ENCODE results near the gene PSMD6.

The PSMD6 gene

GRCh38 chr3:64023187-64023860 lies at the start of gene PSMD6:
TSS of gene PSMD6 (minus strand) at chr3:64023494. CDS start at chr3:64023419, 75 bp downstream.
- in situ Hi-C loops (cut with HindIII; ENCODE audit: low sequenced_read_pairs): no loop called here
- DNase-seq (ENCODE audit: low read depth, low spot score): peak; percentile 81
- TF ChIP-seq CTCF (IDR thresholded peaks at IDR 0.05; ENCODE audit: low read depth, low read length): peak; percentile 96
- H3K4me3 ChIP-seq (ENCODE audit: low read depth, low read length): peak within 1 kb of the TSS; percentile 99

GRCh38 chr3:64072126-64072525 lies 48.8 kb upstream of the PSMD6 start:
- H3K4me3 ChIP-seq (ENCODE audit: low read depth, low read length): no peak overlapping the region
- TF ChIP-seq CTCF (IDR thresholded peaks at IDR 0.05; ENCODE audit: low read depth, low read length): no peak
- DNase-seq (ENCODE audit: low read depth, low spot score): no peak
- in situ Hi-C loops (cut with HindIII; ENCODE audit: low sequenced_read_pairs): no loop called here

GRCh38 chr3:64070704-64071103 lies 47.4 kb upstream of the PSMD6 start:
- H3K4me3 ChIP-seq (ENCODE audit: low read depth, low read length): no peak overlapping the region
- in situ Hi-C loops (cut with HindIII; ENCODE audit: low sequenced_read_pairs): no loop called here
- no peak for DNase-seq (ENCODE audit: low read depth, low spot score)
- no peak for TF ChIP-seq CTCF (IDR thresholded peaks at IDR 0.05; ENCODE audit: low read depth, low read length)

- in situ Hi-C loops (cut with HindIII; ENCODE audit: low sequenced_read_pairs): no loop called here
- DNase-seq (ENCODE audit: low read depth, low spot score): no peak
- H3K4me3 ChIP-seq (ENCODE audit: low read depth, low read length): no peak overlapping the region
- no peak for TF ChIP-seq CTCF (IDR thresholded peaks at IDR 0.05; ENCODE audit: low read depth, low read length)
These were observed 44.4 kb upstream of the PSMD6 start for GRCh38 chr3:64067506-64068346.

- H3K4me3 ChIP-seq (ENCODE audit: low read depth, low read length): no peak overlapping the region
- in situ Hi-C loops (cut with HindIII; ENCODE audit: low sequenced_read_pairs): no loop called here
- no peak for DNase-seq (ENCODE audit: low read depth, low spot score)
- TF ChIP-seq CTCF (IDR thresholded peaks at IDR 0.05; ENCODE audit: low read depth, low read length): no peak
These were observed 41.5 kb upstream of the PSMD6 start for GRCh38 chr3:64064804-64065203.

- in situ Hi-C loops (cut with HindIII; ENCODE audit: low sequenced_read_pairs): no loop called here
- DNase-seq (ENCODE audit: low read depth, low spot score): no peak
- H3K4me3 ChIP-seq (ENCODE audit: low read depth, low read length): no peak overlapping the region
- TF ChIP-seq CTCF (IDR thresholded peaks at IDR 0.05; ENCODE audit: low read depth, low read length): no peak
These were observed 40.7 kb upstream of the PSMD6 start for GRCh38 chr3:64063983-64064438.

Measured in astrocyte of the spinal cord (primary cell).